GM19324 (cell line): Measurements from ENCODE around the gene BAZ2B.

Experiments used
- ATAC-seq: cut with Tn5 transposase; IDR thresholded peaks from one replicate; pipeline ENCODE4 v1.9.1; 2021; ENCODE audit warnings: mild to moderate bottlenecking, moderate library complexity; ENCODE audit not compliant: unreplicated experiment, low FRiP score

The BAZ2B gene

DNA sequence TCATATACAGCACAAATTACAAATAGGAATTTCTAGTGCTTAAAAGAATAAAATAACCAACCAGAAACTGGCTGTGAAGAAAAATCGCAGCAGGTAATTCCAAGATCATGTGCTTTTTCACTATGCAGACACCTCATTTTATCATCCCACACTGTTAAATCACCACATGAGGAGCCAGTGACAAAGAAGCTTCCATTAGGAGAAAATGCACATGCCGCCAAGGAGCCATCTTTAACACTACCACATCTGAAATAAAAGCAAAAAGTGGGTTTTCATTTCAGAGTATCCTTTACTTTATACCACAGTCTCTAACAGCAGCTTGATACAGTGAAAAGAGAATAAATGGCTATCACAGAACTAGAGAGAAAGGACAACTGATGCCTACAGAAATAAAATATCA lies 336.6 kb downstream of the BAZ2B start:
- ATAC-seq: no peak

DNA sequence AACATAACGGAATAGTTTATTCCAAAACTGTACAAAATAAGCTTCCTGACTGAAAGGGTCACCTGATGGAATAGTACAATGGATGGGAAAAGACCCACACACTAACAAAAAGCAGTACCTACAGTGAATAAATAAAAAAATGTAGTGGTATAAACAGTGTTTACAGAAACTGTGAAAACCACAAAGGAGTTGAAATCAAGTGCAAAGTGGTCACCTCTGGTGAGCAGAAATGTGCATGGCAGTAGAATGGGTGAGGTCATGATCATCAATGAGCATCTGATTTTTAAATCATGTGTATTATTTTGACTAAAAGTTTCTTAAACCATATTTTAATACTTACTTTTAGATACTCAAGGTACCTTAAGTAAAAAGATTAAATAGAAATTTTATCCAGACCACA lies 341.2 kb downstream of the BAZ2B start:
- no peak for ATAC-seq

GRCh38 chr2:159272156-159272555 lies 344.2 kb downstream of the BAZ2B start:
- no peak for ATAC-seq

GRCh38 chr2:159270744-159271379 lies 345.5 kb downstream of the BAZ2B start:
- no peak for ATAC-seq
